HL-60 (cell line): Measurements from ENCODE around the gene RSPO4.

Source experiments
- DNase-seq, 2 experiments: peaks; one replicate each; pipeline ENCODE4 v3.0.0-alpha.2; 2010 to 2020; ENCODE audit warnings: low read depth in 1 of 2, low spot score in 1 of 2
- H3K27ac ChIP-seq: fragments of 250-450 bp; sonication (Bioruptor Pico); replicated peaks from 2 replicates; pipeline ENCODE4 v1.5.1; 2020; ENCODE audit warnings: mild to moderate bottlenecking, moderate library complexity
- H3K27me3 ChIP-seq: fragments of 250-450 bp; sonication (Bioruptor Pico); 2 replicates; pipeline ENCODE4 v1.5.1; 2021; ENCODE audit warnings: mild to moderate bottlenecking, moderate library complexity; ENCODE audit not compliant: insufficient read depth, poor library complexity, severe bottlenecking
- H3K4me3 ChIP-seq: replicated peaks from 2 replicates; pipeline ENCODE4 v1.5.1; 2011; ENCODE audit warnings: mild to moderate bottlenecking, control low read depth, low read length; ENCODE audit not compliant: insufficient read depth
- GABPA ChIP-seq: IDR thresholded peaks from 2 replicates; pipeline ENCODE4 v1.6.1; 2012; ENCODE audit warnings: low read depth
- POLR2AphosphoS5 ChIP-seq: IDR thresholded peaks from 2 replicates; pipeline ENCODE4 v1.6.1; 2012; ENCODE audit warnings: low read depth
- SPI1 ChIP-seq: IDR thresholded peaks from 2 replicates; pipeline ENCODE4 v1.6.1; 2012; ENCODE audit warnings: low read depth, mild to moderate bottlenecking, borderline replicate concordance
- TF ChIP-seq, protein P1 (sequence below): IDR thresholded peaks from one replicate; pipeline ENCODE4 v1.5.1; 2011; ENCODE audit warnings: low read length, control low read depth, inconsistent platforms; ENCODE audit not compliant: insufficient read depth
- TF ChIP-seq, protein P2 (sequence below): IDR thresholded peaks from 2 replicates; pipeline ENCODE4 v1.6.1; 2012; ENCODE audit warnings: low read depth; ENCODE audit not compliant: insufficient replicate concordance

The RSPO4 gene

DNA sequence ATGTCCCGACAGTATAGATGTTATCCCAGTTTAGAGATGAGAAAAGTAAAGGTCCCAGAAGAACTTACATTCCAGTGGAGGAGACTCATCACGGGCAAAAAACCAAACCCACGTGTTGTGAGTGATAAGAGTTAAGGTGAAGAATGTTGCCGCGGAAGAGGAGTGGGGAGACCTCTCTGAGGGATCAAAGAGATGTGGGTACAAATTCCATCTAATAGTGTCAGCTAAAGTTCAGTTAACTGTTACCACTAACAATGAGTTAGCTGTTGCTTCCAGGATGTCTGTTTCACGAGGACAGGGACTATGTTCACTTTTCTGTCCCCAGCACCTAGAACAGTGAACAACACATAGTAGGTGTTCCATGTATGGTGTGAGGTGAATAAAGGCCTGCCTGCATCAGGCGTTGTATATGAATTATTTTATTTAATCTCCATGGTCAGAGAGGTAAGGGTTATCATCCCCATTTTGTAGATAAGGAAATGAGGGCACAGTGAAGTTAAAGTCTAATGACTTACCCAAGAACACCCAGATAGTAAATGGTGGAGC lies 39.8 kb upstream of the RSPO4 start:
- Histone ChIP-seq H3K27ac (no peak overlapping the region), H3K27me3 (no peaks in the 10 kb centered on the region), H3K4me3 (no peak overlapping the region)
- DNase-seq: no peak
- TF ChIP-seq SPI1: no peak
- TF ChIP-seq POLR2AphosphoS5: no peak
- TF ChIP-seq GABPA: no peak
- TF ChIP-seq, protein P1, sequence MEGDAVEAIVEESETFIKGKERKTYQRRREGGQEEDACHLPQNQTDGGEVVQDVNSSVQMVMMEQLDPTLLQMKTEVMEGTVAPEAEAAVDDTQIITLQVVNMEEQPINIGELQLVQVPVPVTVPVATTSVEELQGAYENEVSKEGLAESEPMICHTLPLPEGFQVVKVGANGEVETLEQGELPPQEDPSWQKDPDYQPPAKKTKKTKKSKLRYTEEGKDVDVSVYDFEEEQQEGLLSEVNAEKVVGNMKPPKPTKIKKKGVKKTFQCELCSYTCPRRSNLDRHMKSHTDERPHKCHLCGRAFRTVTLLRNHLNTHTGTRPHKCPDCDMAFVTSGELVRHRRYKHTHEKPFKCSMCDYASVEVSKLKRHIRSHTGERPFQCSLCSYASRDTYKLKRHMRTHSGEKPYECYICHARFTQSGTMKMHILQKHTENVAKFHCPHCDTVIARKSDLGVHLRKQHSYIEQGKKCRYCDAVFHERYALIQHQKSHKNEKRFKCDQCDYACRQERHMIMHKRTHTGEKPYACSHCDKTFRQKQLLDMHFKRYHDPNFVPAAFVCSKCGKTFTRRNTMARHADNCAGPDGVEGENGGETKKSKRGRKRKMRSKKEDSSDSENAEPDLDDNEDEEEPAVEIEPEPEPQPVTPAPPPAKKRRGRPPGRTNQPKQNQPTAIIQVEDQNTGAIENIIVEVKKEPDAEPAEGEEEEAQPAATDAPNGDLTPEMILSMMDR: no peak
- TF ChIP-seq, protein P2, sequence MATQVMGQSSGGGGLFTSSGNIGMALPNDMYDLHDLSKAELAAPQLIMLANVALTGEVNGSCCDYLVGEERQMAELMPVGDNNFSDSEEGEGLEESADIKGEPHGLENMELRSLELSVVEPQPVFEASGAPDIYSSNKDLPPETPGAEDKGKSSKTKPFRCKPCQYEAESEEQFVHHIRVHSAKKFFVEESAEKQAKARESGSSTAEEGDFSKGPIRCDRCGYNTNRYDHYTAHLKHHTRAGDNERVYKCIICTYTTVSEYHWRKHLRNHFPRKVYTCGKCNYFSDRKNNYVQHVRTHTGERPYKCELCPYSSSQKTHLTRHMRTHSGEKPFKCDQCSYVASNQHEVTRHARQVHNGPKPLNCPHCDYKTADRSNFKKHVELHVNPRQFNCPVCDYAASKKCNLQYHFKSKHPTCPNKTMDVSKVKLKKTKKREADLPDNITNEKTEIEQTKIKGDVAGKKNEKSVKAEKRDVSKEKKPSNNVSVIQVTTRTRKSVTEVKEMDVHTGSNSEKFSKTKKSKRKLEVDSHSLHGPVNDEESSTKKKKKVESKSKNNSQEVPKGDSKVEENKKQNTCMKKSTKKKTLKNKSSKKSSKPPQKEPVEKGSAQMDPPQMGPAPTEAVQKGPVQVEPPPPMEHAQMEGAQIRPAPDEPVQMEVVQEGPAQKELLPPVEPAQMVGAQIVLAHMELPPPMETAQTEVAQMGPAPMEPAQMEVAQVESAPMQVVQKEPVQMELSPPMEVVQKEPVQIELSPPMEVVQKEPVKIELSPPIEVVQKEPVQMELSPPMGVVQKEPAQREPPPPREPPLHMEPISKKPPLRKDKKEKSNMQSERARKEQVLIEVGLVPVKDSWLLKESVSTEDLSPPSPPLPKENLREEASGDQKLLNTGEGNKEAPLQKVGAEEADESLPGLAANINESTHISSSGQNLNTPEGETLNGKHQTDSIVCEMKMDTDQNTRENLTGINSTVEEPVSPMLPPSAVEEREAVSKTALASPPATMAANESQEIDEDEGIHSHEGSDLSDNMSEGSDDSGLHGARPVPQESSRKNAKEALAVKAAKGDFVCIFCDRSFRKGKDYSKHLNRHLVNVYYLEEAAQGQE: no peak

DNA sequence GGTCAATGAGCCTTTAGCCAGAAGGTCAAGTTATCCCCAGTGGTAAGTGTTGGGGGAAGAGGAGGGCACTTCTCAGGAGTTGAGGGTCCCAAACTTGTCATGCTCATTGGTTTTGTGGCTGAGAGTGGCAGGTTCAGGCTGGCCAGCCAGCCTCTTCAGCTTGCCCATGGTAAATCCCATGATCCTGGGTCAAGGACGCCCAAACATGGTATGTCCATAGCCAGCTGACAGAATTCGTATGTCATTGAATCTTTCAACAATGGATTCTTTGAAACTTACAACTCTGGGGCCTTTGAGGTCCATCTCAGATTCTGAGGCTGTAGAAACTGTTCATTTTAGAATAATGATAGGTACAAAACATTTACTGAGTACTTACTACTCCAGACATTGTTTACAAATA lies 36.1 kb upstream of the RSPO4 start:
- DNase-seq: no peak
- H3K27me3 ChIP-seq: no peaks in the 10 kb centered on the region
- H3K27ac ChIP-seq: no peak overlapping the region

DNA sequence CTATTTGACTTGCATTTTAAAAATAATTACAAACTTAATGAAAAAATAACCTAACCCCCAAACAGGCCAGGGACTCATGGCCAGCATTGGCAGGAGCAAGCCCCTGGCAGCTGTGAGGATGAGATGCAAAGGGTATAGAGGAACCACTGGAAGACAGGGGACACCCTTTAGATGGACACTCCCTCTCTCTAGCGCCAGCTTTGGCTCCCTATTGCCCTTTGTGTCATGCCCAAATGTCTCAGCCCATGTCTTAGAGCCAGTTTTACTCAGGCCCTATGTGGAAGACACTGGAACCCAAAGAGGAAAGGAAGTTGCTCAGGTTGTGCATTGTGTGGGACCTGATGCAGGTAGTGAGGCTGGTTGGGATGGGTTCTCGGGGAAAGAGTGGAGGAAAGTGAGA lies 34.9 kb upstream of the RSPO4 start:
- Histone ChIP-seq H3K27ac (no peak overlapping the region), H3K27me3 (no peaks in the 10 kb centered on the region), H3K4me3 (no peak overlapping the region)
- TF ChIP-seq POLR2AphosphoS5: no peak
- TF ChIP-seq, protein P1: no peak
- TF ChIP-seq, protein P2: no peak
- TF ChIP-seq SPI1: no peak
- TF ChIP-seq GABPA: no peak
- DNase-seq: no peak

More for the DNA sequence above, 36.1 kb upstream of the RSPO4 start:
- TF ChIP-seq GABPA (no peak), SPI1 (no peak), POLR2AphosphoS5 (no peak)
- TF ChIP-seq, protein P2: no peak
- TF ChIP-seq, protein P1: no peak
- H3K4me3 ChIP-seq: no peak overlapping the region
